ENCODE measurements around the gene SMPD3.

DNA sequence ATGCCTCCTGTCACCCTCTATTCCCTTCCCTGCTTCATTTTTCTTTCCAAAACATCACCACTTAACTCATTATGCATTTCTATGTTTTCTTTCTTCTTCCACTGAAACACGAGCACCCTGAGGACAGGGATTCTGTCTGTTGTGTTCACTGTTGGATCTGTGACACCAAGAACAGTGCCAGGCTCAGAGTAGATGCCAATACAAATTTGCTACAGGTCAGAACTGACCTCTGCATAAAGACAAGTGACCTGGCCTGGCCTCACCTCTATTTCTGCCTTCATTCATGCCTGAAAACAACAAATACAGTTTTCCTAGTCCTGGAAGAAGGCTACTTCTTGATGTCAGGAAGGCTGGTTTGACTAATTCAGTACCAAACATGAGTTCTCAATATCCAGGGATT is 45.1 kb downstream of the SMPD3 start:
- TF ChIP-seq, protein P1, sequence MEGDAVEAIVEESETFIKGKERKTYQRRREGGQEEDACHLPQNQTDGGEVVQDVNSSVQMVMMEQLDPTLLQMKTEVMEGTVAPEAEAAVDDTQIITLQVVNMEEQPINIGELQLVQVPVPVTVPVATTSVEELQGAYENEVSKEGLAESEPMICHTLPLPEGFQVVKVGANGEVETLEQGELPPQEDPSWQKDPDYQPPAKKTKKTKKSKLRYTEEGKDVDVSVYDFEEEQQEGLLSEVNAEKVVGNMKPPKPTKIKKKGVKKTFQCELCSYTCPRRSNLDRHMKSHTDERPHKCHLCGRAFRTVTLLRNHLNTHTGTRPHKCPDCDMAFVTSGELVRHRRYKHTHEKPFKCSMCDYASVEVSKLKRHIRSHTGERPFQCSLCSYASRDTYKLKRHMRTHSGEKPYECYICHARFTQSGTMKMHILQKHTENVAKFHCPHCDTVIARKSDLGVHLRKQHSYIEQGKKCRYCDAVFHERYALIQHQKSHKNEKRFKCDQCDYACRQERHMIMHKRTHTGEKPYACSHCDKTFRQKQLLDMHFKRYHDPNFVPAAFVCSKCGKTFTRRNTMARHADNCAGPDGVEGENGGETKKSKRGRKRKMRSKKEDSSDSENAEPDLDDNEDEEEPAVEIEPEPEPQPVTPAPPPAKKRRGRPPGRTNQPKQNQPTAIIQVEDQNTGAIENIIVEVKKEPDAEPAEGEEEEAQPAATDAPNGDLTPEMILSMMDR (conservative IDR thresholded peaks at IDR 0.05 in 1 of 2, IDR thresholded peaks at IDR 0.05 in 1 of 2; ENCODE audit: extremely low read depth in 1 of 2, insufficient read depth in 1 of 2, low read depth in 1 of 2, low read length in 2 of 2), result no peak
- no peak for TF ChIP-seq EZH2 (IDR thresholded peaks at IDR 0.05; ENCODE audit: borderline replicate concordance, low read length)
